ENCODE measurements around the gene COL9A3. TPM values are rescaled to one million over a fixed set of nuclear protein-coding genes. Genes with fewer than 3 reads are reported as not detected.
"Not testable (repeated sequence)": the region's sequence is repeated elsewhere in the genome, so short reads cannot be mapped to it uniquely, and the experiment has no call there.

COL9A3 gene
- total RNA-seq, 1 experiment from 2014 or later: 0.08 TPM

DNA sequence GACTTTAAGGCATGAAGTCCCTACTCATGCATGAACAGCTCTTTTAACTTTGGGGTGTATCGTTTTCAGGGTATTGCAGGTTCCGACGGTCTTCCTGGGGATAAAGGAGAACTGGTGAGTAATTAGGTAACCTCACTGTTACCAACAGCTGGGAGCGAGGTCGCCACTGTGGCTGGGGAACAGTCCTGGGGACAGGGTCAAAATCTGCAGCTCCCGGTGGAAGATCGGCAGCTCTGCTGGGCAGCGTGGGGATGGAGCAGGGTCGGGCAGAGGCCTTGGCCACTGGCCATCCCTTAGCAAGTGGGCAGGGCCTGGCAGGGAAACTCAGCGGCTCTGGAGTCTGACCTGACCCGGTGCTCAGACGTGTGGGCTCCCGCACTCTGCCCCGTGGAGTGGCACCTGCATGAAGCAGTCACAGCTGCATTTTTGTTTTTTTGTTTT lies 16.1 kb downstream of the COL9A3 start:
- no peak for DNase-seq (ENCODE audit: low read depth)

- no peak for DNase-seq (ENCODE audit: low read depth)
These were observed 18.3 kb downstream of the COL9A3 start for GRCh38 chr20:62834967-62835730.

- no peak for DNase-seq (ENCODE audit: low read depth)
These were observed 19.3 kb downstream of the COL9A3 start for GRCh38 chr20:62835931-62836861.

DNA sequence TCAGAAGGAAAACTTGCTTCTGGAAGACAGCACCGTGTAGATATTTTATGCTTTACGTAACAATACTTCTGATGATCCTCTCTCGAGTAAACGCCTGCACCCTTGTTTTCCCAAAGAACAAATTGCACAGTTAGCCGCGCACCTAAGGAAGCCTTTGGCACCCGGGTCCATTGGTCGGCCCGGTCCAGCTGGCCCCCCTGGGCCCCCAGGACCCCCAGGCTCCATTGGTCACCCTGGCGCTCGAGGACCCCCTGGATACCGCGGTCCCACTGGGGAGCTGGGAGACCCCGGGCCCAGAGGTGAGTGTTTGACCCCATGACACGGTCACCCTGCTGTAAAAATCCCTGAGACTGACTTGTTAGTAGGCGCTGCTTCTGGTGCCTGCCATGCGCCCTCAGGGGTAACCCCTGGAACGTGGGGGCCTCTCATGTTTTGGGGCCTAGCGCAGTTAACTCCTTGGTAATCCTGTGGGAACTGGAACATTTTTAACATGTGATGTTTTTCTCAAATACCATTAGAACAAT lies 20.2 kb downstream of the COL9A3 start:
- DNase-seq (ENCODE audit: low read depth): no peak

DNA sequence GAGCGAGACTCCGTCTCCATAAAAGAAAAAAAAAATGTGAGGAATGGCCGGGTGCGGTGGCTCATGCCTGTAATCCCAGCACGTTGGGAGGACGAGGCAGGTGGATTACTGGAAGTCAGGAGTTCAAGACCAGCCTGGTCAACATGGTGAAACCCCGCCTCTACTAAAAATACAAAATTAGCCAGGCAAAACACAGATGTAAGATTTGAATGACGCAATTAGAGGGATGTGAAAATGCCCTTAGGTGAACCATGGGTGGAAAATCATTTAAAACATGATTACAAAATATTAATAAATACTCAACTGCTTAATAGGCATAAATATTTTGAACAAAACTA lies 20.9 kb downstream of the COL9A3 start:
- no peak for DNase-seq (ENCODE audit: low read depth)

GRCh38 chr20:62838128-62838891 lies 21.5 kb downstream of the COL9A3 start:
- DNase-seq (ENCODE audit: low read depth): no peak

GRCh38 chr20:62839261-62839660 lies 22.4 kb downstream of the COL9A3 start:
- DNase-seq (ENCODE audit: low read depth): no peak

DNA sequence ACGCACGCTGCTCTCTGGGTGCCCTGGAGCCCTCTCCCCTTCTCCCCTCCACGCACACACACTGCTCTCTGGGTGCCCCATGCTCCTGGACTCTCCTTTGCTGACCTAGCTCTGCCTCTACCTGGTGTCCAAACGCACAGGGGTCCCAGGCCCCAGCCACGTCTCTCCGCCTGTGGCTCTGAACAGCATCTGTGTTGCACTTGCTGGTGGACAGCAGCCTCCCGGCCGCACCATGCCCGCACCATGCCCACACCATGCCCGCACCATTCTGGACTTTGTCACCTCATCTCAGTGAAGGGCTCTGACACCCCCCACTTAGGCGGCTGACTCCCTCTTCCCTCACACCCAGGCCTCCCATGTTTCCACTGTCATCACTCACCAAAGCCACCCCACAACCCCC lies 23.0 kb downstream of the COL9A3 start:
- DNase-seq (ENCODE audit: low read depth): no peak

GRCh38 chr20:62840244-62841197 lies 23.7 kb downstream of the COL9A3 start:
- DNase-seq (ENCODE audit: low read depth): no peak

- DNase-seq (ENCODE audit: low read depth): no peak
These were observed 24.9 kb downstream of the COL9A3 start for GRCh38 chr20:62841705-62842212.

GRCh38 chr20:62843656-62844055 lies 26.8 kb downstream of the COL9A3 start:
- no peak for DNase-seq (ENCODE audit: low read depth)

GRCh38 chr20:62844182-62844581 lies 27.3 kb downstream of the COL9A3 start:
- DNase-seq (ENCODE audit: low read depth): no peak

DNA sequence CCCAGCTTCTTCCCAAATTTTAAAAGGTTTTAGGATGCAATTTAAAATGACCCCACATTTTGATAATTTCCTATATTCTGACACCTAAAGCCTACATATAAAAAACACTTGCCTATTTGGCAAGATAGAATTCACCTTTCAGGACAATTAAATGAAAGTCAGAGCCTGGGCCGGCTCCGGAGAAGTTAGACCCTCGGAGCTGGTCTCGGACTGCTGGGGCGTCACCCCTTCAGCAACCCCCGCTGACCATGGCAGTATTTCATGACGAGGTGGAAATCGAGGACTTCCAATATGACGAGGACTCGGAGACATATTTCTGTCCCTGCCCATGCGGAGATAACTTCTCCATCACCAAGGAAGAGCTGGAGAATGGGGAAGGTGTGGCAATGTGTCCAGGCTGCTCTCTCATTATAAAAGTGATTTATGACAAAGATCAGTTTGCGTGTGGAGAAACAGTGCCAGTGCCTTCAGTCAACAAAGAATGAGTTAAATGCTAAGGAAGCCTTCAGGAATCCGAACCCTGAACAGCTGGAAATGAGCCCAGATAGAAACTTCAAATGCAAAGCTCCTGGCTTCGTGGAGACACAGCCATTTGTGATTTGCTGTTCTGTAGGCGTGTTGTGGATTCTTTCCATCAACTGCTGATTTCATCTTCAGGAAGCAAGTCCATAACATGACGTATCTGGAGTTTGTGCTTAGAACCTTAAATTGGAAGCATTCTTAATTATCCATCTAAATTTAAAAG lies 28.7 kb downstream of the COL9A3 start:
- DNase-seq (ENCODE audit: low read depth): no peak

DNA sequence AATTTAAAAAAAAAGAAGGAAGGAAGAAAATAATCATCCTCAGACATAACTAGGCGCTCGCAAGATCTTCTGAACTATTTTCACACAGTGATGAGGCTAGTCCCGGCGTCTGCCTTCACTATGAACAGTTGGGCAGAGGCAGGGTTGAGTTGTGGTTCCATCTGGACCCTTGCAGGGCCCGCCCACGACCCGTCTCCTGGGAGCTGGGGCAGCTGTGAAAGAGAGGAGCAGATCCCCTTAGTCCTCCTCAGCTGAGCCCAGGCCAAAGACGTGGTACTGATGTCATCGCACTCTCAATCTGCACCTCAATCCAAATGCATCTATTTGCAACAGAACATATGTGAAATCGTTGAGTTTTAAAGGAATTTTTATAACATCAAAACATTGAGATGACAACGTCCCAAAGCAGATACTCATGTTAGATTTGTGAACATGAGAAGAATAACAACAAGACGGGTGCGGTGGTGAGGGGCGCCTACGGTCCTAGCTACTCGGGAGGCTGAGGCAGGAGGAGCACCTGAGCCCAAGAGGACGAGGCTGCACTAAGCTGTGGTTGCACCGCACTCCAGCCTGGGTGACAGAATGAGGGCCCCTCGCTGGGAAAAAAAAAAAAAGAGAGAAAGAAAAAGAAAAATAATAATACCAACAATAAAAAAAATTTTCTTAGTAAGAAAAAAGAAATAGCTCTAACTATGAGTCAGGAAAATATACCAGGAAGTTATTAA lies 29.5 kb downstream of the COL9A3 start:
- no peak for DNase-seq (ENCODE audit: low read depth)

DNA sequence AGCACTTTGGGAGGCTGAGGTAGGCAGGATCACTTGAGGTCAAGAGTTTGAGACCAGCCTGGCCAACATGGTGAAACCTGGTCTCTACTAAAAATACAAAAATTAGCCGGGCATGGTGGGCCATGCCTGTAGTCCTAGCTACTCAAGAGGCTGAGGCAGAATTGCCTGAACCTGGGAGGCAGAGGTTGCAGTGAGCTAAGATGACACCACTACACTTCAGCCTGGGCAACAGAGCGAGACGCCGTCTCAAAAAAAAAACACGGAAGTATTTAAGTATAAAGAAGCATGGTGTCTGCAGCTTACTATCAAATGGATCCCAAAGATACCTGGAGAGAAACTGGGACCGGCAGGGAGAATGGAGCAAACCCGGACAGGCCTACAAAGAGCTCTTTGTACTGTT lies 32.1 kb downstream of the COL9A3 start:
- not testable (repeated sequence) for DNase-seq (ENCODE audit: low read depth)

GRCh38 chr20:62849431-62849830 lies 32.6 kb downstream of the COL9A3 start:
- no peak for DNase-seq (ENCODE audit: low read depth)

DNA sequence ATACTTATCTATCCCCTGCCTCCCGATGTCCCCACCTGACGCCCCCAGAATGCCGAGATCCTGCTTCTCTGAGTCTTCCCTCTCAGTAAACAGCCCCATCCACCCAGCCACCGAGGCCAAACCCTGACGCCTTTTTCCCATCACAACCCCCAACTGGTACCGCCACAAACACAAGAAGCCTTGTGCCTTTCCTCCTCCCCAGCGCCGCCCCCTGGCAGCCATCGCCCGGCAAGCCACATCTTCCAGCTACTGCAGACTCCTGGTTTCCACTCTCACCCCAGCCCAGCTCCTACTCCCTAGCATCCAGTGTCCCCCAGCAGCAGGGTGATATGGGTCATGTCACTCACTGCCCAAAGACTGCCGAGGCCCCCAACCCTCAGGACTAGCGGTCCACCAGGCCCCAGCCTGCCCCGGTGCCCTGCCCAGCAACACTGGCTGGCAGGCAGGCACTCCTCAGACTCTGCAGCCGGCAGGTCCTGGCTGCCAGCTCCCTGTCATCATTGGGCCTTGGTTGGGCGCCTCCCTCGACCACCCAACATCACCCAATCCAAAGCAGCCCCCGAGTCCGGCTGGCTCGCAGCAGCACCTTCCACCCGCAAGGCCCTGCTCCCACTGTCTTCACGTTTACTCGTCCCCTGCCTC lies 33.6 kb downstream of the COL9A3 start:
- no peak for DNase-seq (ENCODE audit: low read depth)

- no peak for DNase-seq (ENCODE audit: low read depth)
These were observed 35.3 kb downstream of the COL9A3 start for GRCh38 chr20:62852196-62852595.
